Mesothelial cell of epicardium (in vitro differentiated cells): ENCODE results near the gene MINDY4B. TPM values are rescaled to one million over a fixed set of nuclear protein-coding genes. Genes with fewer than 3 reads are reported as not detected.

ENCODE experiments used
- DNase-seq, 2 experiments: peaks; one replicate each; pipeline ENCODE4 v3.0.0; 2021; ENCODE audit warnings: low spot score in 2 of 2; ENCODE audit not compliant: unreplicated experiment in 2 of 2
- H3K27ac Mint-ChIP-seq: 2 replicates; pipeline ENCODE4 v1.8.0; 2021; ENCODE audit warnings: mixed read lengths
- H3K27me3 Mint-ChIP-seq: 2 replicates; pipeline ENCODE4 v1.8.0; 2021; ENCODE audit warnings: low read depth, mixed read lengths
- H3K36me3 Mint-ChIP-seq: 2 replicates; pipeline ENCODE4 v1.8.0; 2021; ENCODE audit warnings: mixed read lengths
- H3K4me1 Mint-ChIP-seq: 2 replicates; pipeline ENCODE4 v1.8.0; 2021; ENCODE audit warnings: mixed read lengths
- H3K4me3 Mint-ChIP-seq: 2 replicates; pipeline ENCODE4 v1.8.0; 2021; ENCODE audit warnings: mild to moderate bottlenecking, moderate library complexity, mixed read lengths
- H3K9me3 Mint-ChIP-seq: 2 replicates; pipeline ENCODE4 v1.8.0; 2021; ENCODE audit warnings: mixed read lengths
- CTCF ChIP-seq: fragments of 200-600 bp; sonication (generic); IDR thresholded peaks from one replicate; pipeline ENCODE4 v1.5.0; 2021; ENCODE audit warnings: antibody characterized with exemption; ENCODE audit not compliant: unreplicated experiment
- total RNA-seq: library from RNA; stranded (reverse); gene quantifications from 3 replicates; pipeline ENCODE4 v1.2.1, GENCODE V29; 2021

The MINDY4B gene
- total RNA-seq, 1 donor from 2014 or later, result not detected

DNA sequence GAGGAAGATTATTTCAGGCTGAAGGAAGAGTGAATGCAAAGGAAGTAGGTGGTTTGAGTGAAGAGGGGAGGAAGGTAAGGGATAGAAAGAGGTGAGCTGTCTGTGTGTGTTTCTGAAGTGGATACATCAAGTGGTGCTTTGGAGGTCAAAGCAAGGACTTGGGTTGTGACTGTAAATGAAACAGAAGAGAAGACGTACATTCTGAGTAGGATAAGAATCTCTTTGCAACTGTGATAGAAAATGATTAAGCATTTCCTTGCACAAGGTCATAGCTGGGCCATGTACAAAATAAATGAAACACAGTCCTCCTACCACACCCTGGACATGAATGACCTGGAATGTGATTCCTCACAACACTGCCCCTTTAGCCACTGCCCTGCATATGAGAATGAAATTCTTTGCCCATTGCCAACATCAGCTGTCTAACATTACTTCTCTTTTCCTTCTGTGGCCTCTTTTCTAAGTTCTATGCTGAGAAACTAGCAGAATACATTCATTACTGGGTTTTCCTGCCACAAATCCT lies 28.3 kb upstream of the MINDY4B start:
- TF ChIP-seq CTCF, result no peak
- no peaks in the 10 kb centered on the region for H3K27me3 Mint-ChIP-seq
- DNase-seq, result no peak
- peak overlapping the region; percentile 62 for H3K27ac Mint-ChIP-seq
- no peaks in the 10 kb centered on the region for H3K36me3 Mint-ChIP-seq
- H3K9me3 Mint-ChIP-seq, result peaks cover 9% of the 10 kb centered on the region
- H3K4me3 Mint-ChIP-seq, result no peak overlapping the region
- peaks cover 28% of the 10 kb centered on the region for H3K4me1 Mint-ChIP-seq

DNA sequence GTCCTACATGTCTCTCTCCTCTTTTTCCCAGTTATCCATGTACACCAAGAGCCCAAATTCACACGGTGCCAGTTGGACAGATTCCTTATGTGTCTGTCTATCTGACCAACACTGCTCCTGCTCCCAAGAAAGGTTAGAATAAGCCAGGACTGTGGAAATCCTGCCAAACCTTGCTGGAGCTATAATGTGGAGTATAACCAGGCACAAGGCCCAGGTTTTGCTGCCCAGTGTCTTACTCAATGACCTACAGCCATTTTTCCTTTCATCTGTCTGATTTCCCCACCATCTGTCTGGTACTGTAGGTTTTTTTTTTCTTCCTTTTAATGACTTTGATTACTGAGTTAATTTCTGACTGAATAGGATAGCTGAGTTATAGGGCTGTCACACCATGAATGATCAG lies 26.5 kb upstream of the MINDY4B start:
- no peak for TF ChIP-seq CTCF
- DNase-seq, result no peak
- Mint-ChIP-seq H3K36me3 (no peaks in the 10 kb centered on the region), H3K4me1 (peaks cover 28% of the 10 kb centered on the region), H3K4me3 (no peak overlapping the region), H3K9me3 (peaks cover 8% of the 10 kb centered on the region), H3K27me3 (no peaks in the 10 kb centered on the region), H3K27ac (no peak overlapping the region)

DNA sequence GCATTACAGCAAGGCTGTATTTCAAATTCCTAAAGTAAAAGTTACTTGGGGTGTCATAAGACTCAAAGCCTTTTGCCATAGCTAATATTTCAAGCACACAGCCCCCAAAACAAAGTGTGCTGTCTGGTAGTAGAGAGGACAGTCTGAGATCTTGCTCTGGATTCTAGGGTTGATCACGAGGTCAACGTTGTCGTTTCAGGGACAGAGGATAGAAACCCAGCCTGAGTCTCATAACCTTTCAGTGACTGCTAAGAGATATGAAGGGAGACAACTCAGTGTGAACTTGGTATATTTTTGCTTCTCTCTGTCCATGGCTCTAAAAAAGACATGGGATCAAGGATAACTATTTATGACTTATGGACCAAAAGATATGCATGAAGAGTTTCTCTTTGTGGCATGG lies 25.6 kb upstream of the MINDY4B start:
- Mint-ChIP-seq H3K27ac (no peak overlapping the region), H3K9me3 (no peaks in the 10 kb centered on the region), H3K4me3 (no peak overlapping the region), H3K36me3 (no peaks in the 10 kb centered on the region), H3K4me1 (peaks cover 28% of the 10 kb centered on the region), H3K27me3 (no peaks in the 10 kb centered on the region)
- no peak for TF ChIP-seq CTCF
- no peak for DNase-seq

DNA sequence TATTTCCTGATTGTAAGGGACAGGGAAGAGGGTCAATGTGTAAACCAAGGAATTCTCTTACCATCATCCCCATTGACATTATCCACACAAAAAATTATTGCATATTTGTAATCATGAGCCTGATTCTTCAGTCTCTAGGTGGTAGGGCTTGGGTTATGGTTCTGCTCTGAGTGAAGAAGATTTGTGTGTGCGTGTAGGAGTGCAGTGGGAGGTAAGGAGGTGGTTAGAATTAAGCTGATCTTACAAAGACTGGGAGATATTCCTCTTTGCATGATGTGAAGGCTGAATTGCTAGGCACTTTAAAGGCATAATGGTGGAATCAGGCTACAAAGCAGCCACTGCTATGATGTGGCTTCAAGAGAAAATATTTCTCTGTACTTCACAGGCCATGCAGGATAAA lies 23.0 kb upstream of the MINDY4B start:
- Mint-ChIP-seq H3K4me1 (peaks cover 16% of the 10 kb centered on the region), H3K4me3 (no peak overlapping the region), H3K27me3 (peaks cover 2% of the 10 kb centered on the region), H3K36me3 (no peaks in the 10 kb centered on the region), H3K27ac (no peak overlapping the region), H3K9me3 (no peaks in the 10 kb centered on the region)
- DNase-seq, result no peak
- no peak for TF ChIP-seq CTCF

GRCh38 chr3:150926328-150926727 lies 21.1 kb upstream of the MINDY4B start:
- no peak for TF ChIP-seq CTCF
- Mint-ChIP-seq H3K4me3 (no peak overlapping the region), H3K27ac (no peak overlapping the region), H3K9me3 (no peaks in the 10 kb centered on the region), H3K27me3 (peaks cover 2% of the 10 kb centered on the region), H3K4me1 (peaks cover 10% of the 10 kb centered on the region), H3K36me3 (no peaks in the 10 kb centered on the region)
- no peak for DNase-seq

DNA sequence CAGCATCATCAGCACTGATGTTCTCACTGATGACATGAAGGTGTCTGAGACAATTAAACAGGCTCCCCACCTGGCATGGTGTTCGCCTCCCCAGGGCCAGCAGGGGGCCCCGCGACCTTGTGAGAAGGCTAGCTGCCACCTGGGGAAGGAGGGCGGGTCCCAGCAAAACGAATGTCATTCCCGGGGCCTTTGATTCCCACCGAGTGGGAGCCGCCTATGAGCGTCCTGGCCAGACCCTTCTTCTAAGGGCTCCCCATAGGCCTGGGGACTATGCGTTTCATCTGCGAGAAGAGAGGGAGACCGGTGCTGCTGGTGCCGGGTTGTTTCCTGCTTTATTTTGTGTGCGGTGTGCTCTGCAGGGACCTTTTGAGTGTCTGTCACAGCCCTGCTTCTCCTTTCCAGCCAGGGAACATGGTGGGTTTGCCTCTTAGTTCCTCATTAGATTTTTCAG lies 20.5 kb upstream of the MINDY4B start:
- peak; percentile 27 for TF ChIP-seq CTCF
- Mint-ChIP-seq H3K27ac (no peak overlapping the region), H3K4me1 (peaks cover 8% of the 10 kb centered on the region), H3K27me3 (peaks cover 2% of the 10 kb centered on the region), H3K9me3 (no peaks in the 10 kb centered on the region), H3K36me3 (no peaks in the 10 kb centered on the region), H3K4me3 (peak overlapping the region; percentile 20)
- peak in 1 of 2 experiments; percentile 63 for DNase-seq
